ENCODE data around the gene UMOD.

DNA sequence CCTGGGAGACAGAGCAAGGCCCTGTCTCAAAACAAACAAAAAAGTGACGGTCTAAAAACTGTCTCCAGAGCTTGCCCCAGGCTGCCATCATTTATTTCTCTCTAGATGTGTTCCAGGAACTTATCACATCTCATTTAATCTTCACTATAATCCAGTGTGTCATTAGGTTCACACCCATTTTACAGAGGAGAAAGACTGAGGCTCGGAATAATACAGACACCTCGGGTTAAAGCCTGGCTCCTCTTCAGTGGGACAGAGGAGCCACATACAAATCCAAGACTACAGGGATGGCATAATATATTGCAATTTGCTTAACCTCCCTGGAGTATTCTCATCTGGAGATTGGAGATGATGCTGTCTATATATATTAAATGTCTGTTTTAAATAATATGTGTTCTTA, 46.1 kb upstream of the UMOD start:
- TF ChIP-seq POLR2A (IDR thresholded peaks at IDR 0.05), result no peak
- TF ChIP-seq, protein P1, sequence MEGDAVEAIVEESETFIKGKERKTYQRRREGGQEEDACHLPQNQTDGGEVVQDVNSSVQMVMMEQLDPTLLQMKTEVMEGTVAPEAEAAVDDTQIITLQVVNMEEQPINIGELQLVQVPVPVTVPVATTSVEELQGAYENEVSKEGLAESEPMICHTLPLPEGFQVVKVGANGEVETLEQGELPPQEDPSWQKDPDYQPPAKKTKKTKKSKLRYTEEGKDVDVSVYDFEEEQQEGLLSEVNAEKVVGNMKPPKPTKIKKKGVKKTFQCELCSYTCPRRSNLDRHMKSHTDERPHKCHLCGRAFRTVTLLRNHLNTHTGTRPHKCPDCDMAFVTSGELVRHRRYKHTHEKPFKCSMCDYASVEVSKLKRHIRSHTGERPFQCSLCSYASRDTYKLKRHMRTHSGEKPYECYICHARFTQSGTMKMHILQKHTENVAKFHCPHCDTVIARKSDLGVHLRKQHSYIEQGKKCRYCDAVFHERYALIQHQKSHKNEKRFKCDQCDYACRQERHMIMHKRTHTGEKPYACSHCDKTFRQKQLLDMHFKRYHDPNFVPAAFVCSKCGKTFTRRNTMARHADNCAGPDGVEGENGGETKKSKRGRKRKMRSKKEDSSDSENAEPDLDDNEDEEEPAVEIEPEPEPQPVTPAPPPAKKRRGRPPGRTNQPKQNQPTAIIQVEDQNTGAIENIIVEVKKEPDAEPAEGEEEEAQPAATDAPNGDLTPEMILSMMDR (IDR thresholded peaks at IDR 0.05), result no peak

All from uterus (tissue), 2 donors.